Activated CD4-positive, alpha-beta T cell treated with anti-CD3 and anti-CD28 coated beads, Interleukin-2, amount 50 U/mL, for 1 hour (primary cell): Measurements from ENCODE around the gene LGALS4.
"Not testable (repeated sequence)": the region's sequence is repeated elsewhere in the genome, so short reads cannot be mapped to it uniquely, and the experiment has no call there.

ENCODE experiments used
- DNase-seq: peaks from one replicate; pipeline ENCODE4 v3.0.0-alpha.2; 2020

The LGALS4 gene

GRCh38 chr19:38766276-38767047, 46.3 kb downstream of the LGALS4 start:
- no peak for DNase-seq

DNA sequence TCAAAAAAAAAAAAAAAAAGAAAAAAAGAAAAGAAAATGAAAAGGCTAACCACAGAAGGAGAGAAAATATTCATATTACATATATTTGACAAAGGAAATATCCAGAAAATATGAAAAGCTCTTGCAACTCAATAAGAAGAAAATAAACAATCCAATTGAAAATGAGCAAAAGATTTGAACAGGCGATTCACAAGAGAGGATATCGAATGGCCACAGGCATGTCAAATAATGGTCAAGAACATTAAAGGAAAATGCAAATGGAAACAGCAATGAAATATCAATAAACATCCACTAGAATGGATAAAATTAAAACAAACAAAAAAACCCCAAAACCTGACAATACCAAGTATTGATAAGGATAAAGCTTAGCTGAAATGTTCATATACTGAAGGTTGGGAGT, 47.5 kb downstream of the LGALS4 start:
- no peak for DNase-seq

- no peak for DNase-seq
Measured at GRCh38 chr19:38763795-38764220, 48.9 kb downstream of the LGALS4 start.

- not testable (repeated sequence) for DNase-seq
Measured at GRCh38 chr19:38761884-38762389, 50.8 kb downstream of the LGALS4 start.

DNA sequence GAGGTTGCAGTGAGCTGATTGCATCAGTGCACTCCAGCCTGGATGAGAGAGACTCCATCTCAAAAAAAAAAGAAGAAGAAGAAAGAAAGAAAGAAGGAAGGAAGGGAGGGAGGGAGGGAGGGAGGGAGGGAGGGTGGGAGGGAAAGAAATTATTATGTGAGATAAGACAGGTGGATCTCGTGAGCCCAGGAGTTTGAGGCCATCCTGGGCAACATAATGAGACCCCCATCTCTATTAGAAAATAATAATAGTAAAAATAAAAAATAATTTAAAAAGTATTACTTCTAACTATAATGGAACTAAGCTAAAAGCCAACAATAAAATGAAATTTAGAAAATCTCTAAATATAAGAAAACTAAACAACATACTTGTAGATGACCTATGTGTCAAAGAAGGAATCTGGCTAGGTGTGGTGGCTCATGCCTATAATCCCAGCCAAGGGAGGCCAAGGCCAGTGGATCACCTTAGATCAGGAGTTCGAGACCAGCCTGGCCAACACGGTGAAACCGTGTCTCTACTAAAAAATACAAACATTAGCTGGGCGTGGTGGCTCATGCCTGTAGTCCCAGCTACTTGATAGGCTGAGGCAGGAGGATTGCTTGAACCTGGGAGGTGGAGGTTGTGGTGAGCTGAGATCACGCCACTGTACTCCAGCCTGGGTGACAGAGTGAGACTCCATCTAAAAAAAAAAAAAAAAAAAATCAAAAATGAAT, 51.8 kb downstream of the LGALS4 start:
- not testable (repeated sequence) for DNase-seq

- no peak for DNase-seq
Measured at GRCh38 chr19:38759590-38760003, 53.1 kb downstream of the LGALS4 start.

GRCh38 chr19:38754196-38754595, 58.5 kb downstream of the LGALS4 start:
- not testable (repeated sequence) for DNase-seq

DNA sequence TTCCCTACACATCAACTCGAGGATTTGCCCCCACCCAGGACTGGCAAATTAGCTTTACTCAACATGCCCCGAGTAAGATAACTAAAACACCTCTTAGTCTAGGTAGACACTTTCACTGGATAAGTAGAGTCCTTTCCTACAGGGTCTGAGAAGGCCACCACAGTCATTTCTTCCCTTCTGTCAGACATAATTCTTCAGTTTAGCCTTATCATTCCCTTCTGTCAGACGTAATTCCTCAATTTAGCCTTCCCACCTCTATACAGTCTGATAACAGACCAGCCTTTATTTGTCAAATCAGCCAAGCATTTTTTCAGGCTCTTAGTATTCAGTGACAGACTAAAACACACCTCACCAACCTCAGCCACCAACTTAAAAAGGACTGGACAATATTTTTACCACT, 59.0 kb downstream of the LGALS4 start:
- not testable (repeated sequence) for DNase-seq
